Gastrocnemius medialis (tissue), 4 donors: ENCODE measurements around the gene CHRNA10. TPM values are rescaled to one million over a fixed set of nuclear protein-coding genes. Genes with fewer than 3 reads are reported as not detected.

Experiments used
- ATAC-seq, 2 donors: fragments of 150-250 bp; one replicate each; pipeline ENCODE4 v1.9.1; 2016
- DNase-seq, 2 donors: peaks; one replicate each; pipeline ENCODE4 v3.0.0-alpha.2; 2019
- H3K27ac ChIP-seq, 4 donors: fragments of 200-600 bp; sonication (generic); 1 replicate in 1 of 4; 2 replicates in 3 of 4; pipeline ENCODE4 v1.5.1; 2016 to 2018; ENCODE audit warnings: mild to moderate bottlenecking in 2 of 4, moderate library complexity in 1 of 4
- H3K27me3 ChIP-seq, 3 donors: fragments of 200-600 bp; sonication (generic) in 2 of 3; 1 replicate in 1 of 3; 2 replicates in 2 of 3; pipeline versions ENCODE4 v1.5.1 to v1.6.0; 2016 to 2019; ENCODE audit warnings: mild to moderate bottlenecking in 1 of 3, moderate library complexity in 1 of 3
- H3K36me3 ChIP-seq, 2 donors: fragments of 200-600 bp; sonication (generic) in 1 of 2; one replicate each; pipeline ENCODE4 v1.5.1; 2017 to 2018
- H3K4me1 ChIP-seq, 2 donors: fragments of 200-600 bp; sonication (generic) in 1 of 2; one replicate each; pipeline ENCODE4 v1.5.1; 2016 to 2017; ENCODE audit warnings: mild to moderate bottlenecking in 2 of 2
- H3K4me3 ChIP-seq, 4 donors: fragments of 200-600 bp; sonication (generic) in 3 of 4; 1 replicate in 1 of 4; 2 replicates in 3 of 4; pipeline ENCODE4 v1.5.1; 2016 to 2019; ENCODE audit warnings: mild to moderate bottlenecking in 2 of 4
- H3K9me3 ChIP-seq, 3 donors: fragments of 200-600 bp; sonication (generic) in 2 of 3; 1 replicate in 1 of 3; 2 replicates in 2 of 3; pipeline ENCODE4 v1.5.1; 2016 to 2019
- POLR2A ChIP-seq, 2 donors: fragments of 450-650 bp; IDR thresholded peaks; one replicate each; pipeline ENCODE4 v1.6.1; 2017; ENCODE audit warnings: antibody characterized with exemption in 2 of 2, mild to moderate bottlenecking in 2 of 2, moderate library complexity in 2 of 2
- in situ Hi-C, 4 donors: fragments of 200-750 bp; cut with MboI; loops; one replicate each; pipeline versions ENCODE4 v1.15.0 to v1.8.0; 2017; ENCODE audit warnings: low sequenced_read_pairs in 4 of 4
- intact Hi-C: fragments of 100-400 bp; cut with DNase I; formaldehyde crosslinking; loops from one replicate; pipeline ENCODE4 v1.15.1; 2023; ENCODE audit warnings: low total_unique reads
- total RNA-seq, 4 donors: library from RNA; depleted of rRNA; stranded (reverse); fragments of >200 nt; gene quantifications; one replicate each; pipeline versions ENCODE4 v1.1.0 to v1.2.3, GENCODE V29; 2016
- TF ChIP-seq, protein P1 (sequence below), 5 experiments: fragments of 450-650 bp in 3 of 5; fragments of 200-600 bp in 2 of 5; sonication (generic) in 2 of 5; IDR thresholded peaks in 4 of 5; conservative IDR thresholded peaks in 1 of 5; 1 replicate in 4 of 5; 2 replicates in 1 of 5; pipeline ENCODE4 v1.5.1; 2016 to 2019; ENCODE audit warnings: antibody characterized with exemption in 5 of 5, mild to moderate bottlenecking in 3 of 5, moderate library complexity in 3 of 5

Gene CHRNA10
- total RNA-seq, 4 donors from 2014 or later, result 0.24 to 3.3 TPM; not detected in 2

DNA sequence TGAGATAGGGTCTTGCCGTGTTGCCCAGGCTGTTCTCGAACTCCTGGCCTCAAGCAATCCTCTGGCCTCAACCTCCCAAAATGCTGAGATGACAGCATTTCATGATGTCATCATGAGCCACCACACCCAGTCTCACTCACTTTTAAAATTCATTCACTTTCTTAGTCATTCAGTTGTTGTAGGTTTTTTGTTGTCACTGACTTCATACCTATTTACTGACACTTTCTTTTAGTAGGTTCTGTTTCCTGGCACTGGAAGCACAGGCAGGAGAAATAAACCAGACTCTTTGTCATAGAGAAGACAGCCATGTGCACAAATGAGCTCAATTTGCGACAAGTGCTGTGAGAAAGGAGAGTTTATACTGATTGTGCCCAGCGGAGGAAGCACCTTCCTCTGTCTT lies 39.9 kb downstream of the CHRNA10 start:
- no peak for TF ChIP-seq POLR2A (IDR thresholded peaks at IDR 0.05)
- TF ChIP-seq, protein P1, sequence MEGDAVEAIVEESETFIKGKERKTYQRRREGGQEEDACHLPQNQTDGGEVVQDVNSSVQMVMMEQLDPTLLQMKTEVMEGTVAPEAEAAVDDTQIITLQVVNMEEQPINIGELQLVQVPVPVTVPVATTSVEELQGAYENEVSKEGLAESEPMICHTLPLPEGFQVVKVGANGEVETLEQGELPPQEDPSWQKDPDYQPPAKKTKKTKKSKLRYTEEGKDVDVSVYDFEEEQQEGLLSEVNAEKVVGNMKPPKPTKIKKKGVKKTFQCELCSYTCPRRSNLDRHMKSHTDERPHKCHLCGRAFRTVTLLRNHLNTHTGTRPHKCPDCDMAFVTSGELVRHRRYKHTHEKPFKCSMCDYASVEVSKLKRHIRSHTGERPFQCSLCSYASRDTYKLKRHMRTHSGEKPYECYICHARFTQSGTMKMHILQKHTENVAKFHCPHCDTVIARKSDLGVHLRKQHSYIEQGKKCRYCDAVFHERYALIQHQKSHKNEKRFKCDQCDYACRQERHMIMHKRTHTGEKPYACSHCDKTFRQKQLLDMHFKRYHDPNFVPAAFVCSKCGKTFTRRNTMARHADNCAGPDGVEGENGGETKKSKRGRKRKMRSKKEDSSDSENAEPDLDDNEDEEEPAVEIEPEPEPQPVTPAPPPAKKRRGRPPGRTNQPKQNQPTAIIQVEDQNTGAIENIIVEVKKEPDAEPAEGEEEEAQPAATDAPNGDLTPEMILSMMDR (IDR thresholded peaks at IDR 0.05 in 4 of 5, conservative IDR thresholded peaks at IDR 0.05 in 1 of 5), result no peak
- no peaks in the 10 kb centered on the region for H3K27me3 ChIP-seq
- DNase-seq (no peak), ATAC-seq (no peak)
- H3K4me1 ChIP-seq, result no peaks in the 10 kb centered on the region
- no peaks in the 10 kb centered on the region for H3K9me3 ChIP-seq
- intact Hi-C loops, result no loop called here
- no peaks in the 10 kb centered on the region for H3K36me3 ChIP-seq
- in situ Hi-C loops, result no loop called here
- H3K27ac ChIP-seq, result no peak overlapping the region
- H3K4me3 ChIP-seq, result no peak overlapping the region

DNA sequence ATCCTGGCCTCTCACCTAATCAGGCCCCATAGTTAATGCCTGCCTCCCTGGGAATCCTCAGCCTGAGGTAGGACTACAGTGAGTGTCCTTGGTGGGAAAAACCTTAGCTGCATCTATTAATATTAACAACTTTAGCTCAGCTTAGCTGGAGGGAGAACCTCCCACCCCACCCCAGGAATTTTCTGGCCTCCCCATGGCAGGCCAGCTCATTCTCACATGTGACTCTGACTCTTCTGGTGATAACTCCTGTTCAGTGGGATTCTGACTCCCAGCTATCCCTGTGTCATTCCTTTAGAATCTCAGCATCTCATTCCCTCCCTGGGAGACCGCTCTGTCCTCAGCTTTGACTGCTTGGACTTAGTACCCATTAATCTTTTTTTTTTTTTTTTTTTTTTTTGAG lies 43.9 kb downstream of the CHRNA10 start:
- no peak overlapping the region for H3K27ac ChIP-seq
- H3K27me3 ChIP-seq, result no peaks in the 10 kb centered on the region
- no peaks in the 10 kb centered on the region for H3K9me3 ChIP-seq
- TF ChIP-seq, protein P1 (IDR thresholded peaks at IDR 0.05 in 4 of 5, conservative IDR thresholded peaks at IDR 0.05 in 1 of 5), result no peak
- TF ChIP-seq POLR2A (IDR thresholded peaks at IDR 0.05), result no peak
- no peaks in the 10 kb centered on the region for H3K4me1 ChIP-seq
- no peaks in the 10 kb centered on the region for H3K36me3 ChIP-seq
- DNase-seq (no peak), ATAC-seq (peak in 1 of 2 donors; percentile 28)
- no peak overlapping the region for H3K4me3 ChIP-seq
- intact Hi-C loops (no loop called here), in situ Hi-C loops (no loop called here)

DNA sequence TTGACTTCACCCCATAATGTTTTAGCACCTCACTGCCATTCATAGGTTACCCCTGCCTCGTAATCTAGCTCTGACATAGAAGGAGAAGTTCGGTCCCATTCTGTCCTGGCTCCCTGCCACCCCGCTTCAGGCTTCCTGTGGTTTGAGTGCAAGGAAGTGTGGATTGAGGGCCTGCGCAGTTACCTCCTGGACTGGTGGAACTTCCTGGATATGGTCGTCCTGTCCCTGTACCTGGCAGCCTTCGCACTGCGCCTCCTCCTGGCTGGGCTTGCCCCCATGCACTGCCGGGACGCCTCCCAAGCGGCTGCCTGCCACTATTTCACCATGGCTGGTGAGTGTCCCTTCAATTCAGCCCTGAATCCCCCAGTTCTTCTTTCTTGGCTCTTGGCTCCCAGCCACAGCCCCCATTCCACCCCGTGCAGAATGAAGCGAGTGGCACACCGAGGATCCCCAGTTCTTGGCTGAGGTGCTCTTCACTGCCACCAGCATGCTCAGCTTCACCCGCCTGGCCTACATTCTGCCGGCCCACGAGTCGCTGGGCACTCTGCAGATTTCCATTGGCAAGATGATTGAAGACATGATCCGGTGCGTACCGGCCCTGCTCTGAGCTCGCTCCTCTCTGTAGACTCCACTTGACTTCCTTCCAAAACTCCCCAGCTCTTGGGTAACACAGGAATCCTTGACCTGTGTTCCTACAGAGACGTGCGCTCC lies 44.8 kb downstream of the CHRNA10 start:
- DNase-seq (peak in 1 of 2 donors; percentile 51), ATAC-seq (no peak)
- intact Hi-C loops, result no loop called here
- in situ Hi-C loops, result no loop called here
- Histone ChIP-seq H3K36me3 (no peaks in the 10 kb centered on the region), H3K4me1 (no peaks in the 10 kb centered on the region), H3K27ac (no peak overlapping the region), H3K4me3 (no peak overlapping the region), H3K27me3 (no peaks in the 10 kb centered on the region), H3K9me3 (no peaks in the 10 kb centered on the region)
- TF ChIP-seq, protein P1 (IDR thresholded peaks at IDR 0.05 in 4 of 5, conservative IDR thresholded peaks at IDR 0.05 in 1 of 5), result no peak
- no peak for TF ChIP-seq POLR2A (IDR thresholded peaks at IDR 0.05)

DNA sequence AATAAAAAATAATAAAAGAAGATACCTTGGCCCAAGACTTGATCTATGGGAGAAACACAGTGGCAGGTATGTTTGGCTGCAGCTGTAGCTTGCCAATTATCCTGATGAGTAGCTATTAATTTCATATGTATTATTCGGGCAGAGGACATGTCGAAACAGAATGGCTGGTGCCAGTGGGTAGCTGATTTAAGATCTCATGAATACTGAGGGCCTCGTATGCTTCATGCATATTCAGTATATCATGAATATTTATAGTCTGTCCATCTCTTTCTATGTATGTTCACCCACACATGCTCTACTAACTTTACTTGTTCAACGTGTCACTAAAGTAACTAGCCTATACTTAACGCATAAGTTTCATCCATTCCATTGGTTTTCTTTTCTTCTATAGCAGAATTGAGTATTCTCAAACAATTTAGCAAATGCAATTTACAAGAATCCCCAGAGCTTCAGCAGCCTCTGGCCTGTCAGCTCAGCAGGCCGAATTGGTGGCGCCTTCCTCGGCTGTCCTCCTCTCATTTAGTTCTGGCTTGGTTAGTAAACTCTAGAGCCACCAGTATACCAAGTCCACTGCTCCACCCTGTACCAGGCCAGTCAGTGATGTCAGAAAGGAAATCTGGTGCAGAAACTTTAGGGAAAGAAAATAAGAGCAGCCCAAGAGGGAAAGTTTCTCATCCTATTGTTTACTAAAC lies 47.3 kb downstream of the CHRNA10 start:
- in situ Hi-C loops (no loop called here), intact Hi-C loops (no loop called here)
- H3K4me1 ChIP-seq, result no peaks in the 10 kb centered on the region
- H3K4me3 ChIP-seq, result no peak overlapping the region
- H3K27ac ChIP-seq, result no peak overlapping the region
- H3K27me3 ChIP-seq, result no peaks in the 10 kb centered on the region
- no peak for TF ChIP-seq POLR2A (IDR thresholded peaks at IDR 0.05)
- no peak for ATAC-seq
- DNase-seq, result no peak
- H3K9me3 ChIP-seq, result no peaks in the 10 kb centered on the region
- H3K36me3 ChIP-seq, result no peaks in the 10 kb centered on the region

DNA sequence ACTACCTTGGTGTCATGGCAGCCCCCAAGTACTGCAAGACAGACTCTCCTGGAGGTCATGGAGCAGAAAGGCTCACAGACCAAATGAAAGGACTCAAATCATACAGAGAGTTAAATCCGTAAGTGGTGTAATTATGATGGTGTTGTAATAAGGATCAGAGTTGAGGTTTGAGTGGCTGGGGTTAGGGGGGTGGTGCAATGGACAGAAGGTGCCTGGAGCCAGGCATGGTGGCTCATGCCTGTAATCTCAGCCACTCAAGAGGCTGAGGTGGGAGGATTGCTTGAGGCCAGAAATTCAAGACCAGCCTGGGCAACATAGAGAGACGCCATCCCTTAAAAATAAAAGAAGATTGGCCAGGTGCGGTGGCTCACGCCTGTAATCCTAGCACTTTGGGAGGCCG lies 48.1 kb downstream of the CHRNA10 start:
- intact Hi-C loops (no loop called here), in situ Hi-C loops (no loop called here)
- TF ChIP-seq, protein P1 (IDR thresholded peaks at IDR 0.05 in 4 of 5, conservative IDR thresholded peaks at IDR 0.05 in 1 of 5), result no peak
- TF ChIP-seq POLR2A (IDR thresholded peaks at IDR 0.05), result no peak
- no peaks in the 10 kb centered on the region for H3K27me3 ChIP-seq
- no peak overlapping the region for H3K4me3 ChIP-seq
- H3K4me1 ChIP-seq, result no peaks in the 10 kb centered on the region
- no peaks in the 10 kb centered on the region for H3K36me3 ChIP-seq
- H3K27ac ChIP-seq, result no peak overlapping the region
- H3K9me3 ChIP-seq, result no peaks in the 10 kb centered on the region
- DNase-seq (no peak), ATAC-seq (no peak)
